Pancreas (tissue), 10 donors: ENCODE measurements around the gene HHATL. TPM values are rescaled to one million over a fixed set of nuclear protein-coding genes. Genes with fewer than 3 reads are reported as not detected.

Experiments used
- ATAC-seq, 4 donors: fragments of 200-7000 bp; cut with Tn5 transposase; one replicate each; pipeline versions ENCODE4 v1.8.0 to v1.9.1; 2020; ENCODE audit warnings: mild to moderate bottlenecking in 4 of 4, moderate library complexity in 4 of 4
- DNase-seq, 6 donors: peaks; one replicate each; pipeline ENCODE4 v3.0.0-alpha.2; 2020
- FAIRE-seq: peaks from 2 replicates; lab custom pipeline; 2012; peaks lifted over from hg19 to GRCh38; lab: Jason Lieb, UNC
- H3K27ac ChIP-seq, 4 donors: fragments of 200-600 bp; sonication (generic); 1 replicate in 3 of 4; 2 replicates in 1 of 4; pipeline versions ENCODE4 v1.5.0 to v1.8.0; 2020
- H3K27me3 ChIP-seq, 4 donors: fragments of 200-600 bp; one replicate each; pipeline ENCODE4 v1.8.0; 2021
- H3K36me3 ChIP-seq, 3 donors: fragments of 200-600 bp; sonication (generic) in 1 of 3; one replicate each; pipeline versions ENCODE4 v1.5.0 to v1.8.0; 2020 to 2021
- H3K4me1 ChIP-seq, 3 donors: fragments of 200-600 bp; one replicate each; pipeline ENCODE4 v1.8.0; 2021
- H3K4me3 ChIP-seq, 4 donors: fragments of 200-600 bp; sonication (generic) in 2 of 4; one replicate each; pipeline versions ENCODE4 v1.5.0 to v1.8.0; 2020 to 2021
- H3K9me3 ChIP-seq, 4 donors: fragments of 200-600 bp; one replicate each; pipeline ENCODE4 v1.8.0; 2021
- CTCF ChIP-seq, 4 donors: fragments of 200-600 bp; sonication (generic) in 3 of 4; IDR thresholded peaks; one replicate each; pipeline versions ENCODE4 v1.5.0 to v1.8.0; 2021; ENCODE audit warnings: antibody characterized with exemption in 4 of 4
- WGBS, 2 donors: extraction: QIAGEN DNeasy Blood & Tissue Kit; methylation state at CpG; one replicate each; pipeline ENCODE4 v1.1.7; 2013; 5-methylcytosine and 5-hydroxymethylcytosine counted together
- intact Hi-C, 3 donors: fragments of 100-400 bp; cut with DNase I; formaldehyde crosslinking; loops; one replicate each; pipeline versions ENCODE4 v1.11.1 to v1.14.2; 2022
- polyA plus RNA-seq, 2 donors: library from polyadenylated mRNA; stranded (reverse); fragments of 200-250 nt; gene quantifications; one replicate each; pipeline ENCODE4 v1.2.3, GENCODE V29; 2013
- total RNA-seq, 6 donors: library from RNA; stranded (reverse); fragmentation: NEBNext Ultra II Directional in 4 of 6; extraction: Animal tissue kit (Norgen Biotek cat#: 25700) in 4 of 6; gene quantifications; one replicate each; pipeline versions ENCODE4 v1.2.1 to v1.2.4, GENCODE V29; 2021 to 2023
- donor health status: healthy with polysubstance abuse.
- donor health status: DM: no; HTN: no; CAD: no; lungs with moderate emphysema.
- donor health status: DM: no; HTN: no; CAD: no.
- donor health status: control.
- donor health status: control.
- donor health status: Bipolar disorder and iron deficiency.
- donor health status: DM: yes; HTN: yes; CAD: no.
- donor health status: DM: no; HTN: no; CAD: no.
- donor health status: DM: no; HTN: no; CAD: no.
- donor health status: DM: yes; HTN: yes; CAD: no.

Gene HHATL
- total and polyA plus RNA-seq, 8 donors = 0.42 to 17.8 (median 2.4) TPM; not detected in 1

- intact Hi-C loops = no loop called here
- no peak for ATAC-seq
- FAIRE-seq = no peak
- Histone ChIP-seq H3K9me3 (no peaks in the 10 kb centered on the region), H3K27me3 (no peaks in the 10 kb centered on the region), H3K4me3 (no peak overlapping the region), H3K27ac (no peak overlapping the region), H3K4me1 (no peaks in the 10 kb centered on the region), H3K36me3 (no peaks in the 10 kb centered on the region)
- no peak for TF ChIP-seq CTCF (IDR thresholded peaks at IDR 0.05)
- 60 to 69% methylated on average over 12 of the region's 12 CpGs for WGBS, 2 donors
- no peak for DNase-seq
Observed at GRCh38 chr3:42682301-42683070, 20.1 kb downstream of the HHATL start.

- no peak for FAIRE-seq
- 63 to 80% methylated on average over 10 of the region's 10 CpGs for WGBS, 2 donors
Observed at GRCh38 chr3:42681361-42682038, 21.1 kb downstream of the HHATL start.

GRCh38 chr3:42680806-42681205, 21.8 kb downstream of the HHATL start:
- intact Hi-C loops = no loop called here
- no peak for FAIRE-seq
- H3K36me3 ChIP-seq = no peaks in the 10 kb centered on the region
- H3K9me3 ChIP-seq = no peaks in the 10 kb centered on the region
- no peaks in the 10 kb centered on the region for H3K27me3 ChIP-seq
- no peak overlapping the region for H3K4me3 ChIP-seq
- DNase-seq = no peak
- H3K4me1 ChIP-seq = no peaks in the 10 kb centered on the region
- no peak for TF ChIP-seq CTCF (IDR thresholded peaks at IDR 0.05)
- ATAC-seq = no peak
- H3K27ac ChIP-seq = no peak overlapping the region
- WGBS, 2 donors = 69 to 78% methylated on average over 4 of the region's 4 CpGs

More at GRCh38 chr3:42681361-42682038, 21.1 kb downstream of the HHATL start:
- no peak overlapping the region for H3K27ac ChIP-seq
- H3K36me3 ChIP-seq = no peaks in the 10 kb centered on the region
- TF ChIP-seq CTCF (IDR thresholded peaks at IDR 0.05) = no peak
- no peaks in the 10 kb centered on the region for H3K9me3 ChIP-seq
- intact Hi-C loops = no loop called here
- ATAC-seq (no peak), DNase-seq (no peak)
- no peak overlapping the region for H3K4me3 ChIP-seq
- no peaks in the 10 kb centered on the region for H3K27me3 ChIP-seq
- H3K4me1 ChIP-seq = no peaks in the 10 kb centered on the region

- H3K27ac ChIP-seq = no peak overlapping the region
- intact Hi-C loops = no loop called here
- no peak overlapping the region for H3K4me3 ChIP-seq
- H3K36me3 ChIP-seq = no peaks in the 10 kb centered on the region
- WGBS, 2 donors = 85 to 95% methylated on average over 1 of the region's 1 CpG
- H3K4me1 ChIP-seq = no peaks in the 10 kb centered on the region
- no peak for FAIRE-seq
- TF ChIP-seq CTCF (IDR thresholded peaks at IDR 0.05) = no peak
- H3K9me3 ChIP-seq = no peaks in the 10 kb centered on the region
- no peak for ATAC-seq
- no peaks in the 10 kb centered on the region for H3K27me3 ChIP-seq
- no peak for DNase-seq
Observed at GRCh38 chr3:42680271-42680670, 22.3 kb downstream of the HHATL start.

- intact Hi-C loops = no loop called here
- Histone ChIP-seq H3K4me1 (no peaks in the 10 kb centered on the region), H3K27ac (no peak overlapping the region), H3K27me3 (no peaks in the 10 kb centered on the region), H3K4me3 (no peak overlapping the region), H3K36me3 (no peaks in the 10 kb centered on the region), H3K9me3 (no peaks in the 10 kb centered on the region)
- no peak for FAIRE-seq
- ATAC-seq = no peak
- TF ChIP-seq CTCF (IDR thresholded peaks at IDR 0.05) = no peak
- DNase-seq = no peak
- WGBS, 2 donors = 70 to 84% methylated on average over 2 of the region's 2 CpGs
Observed at GRCh38 chr3:42678447-42678846, 24.2 kb downstream of the HHATL start.
